Fibroblast of mammary gland (primary cell): ENCODE measurements around the gene SUN5.
A peak's percentile ranks its signal among the peaks of the same experiment; 100 is the strongest.

Experiments used
- DNase-seq: peaks from one replicate; pipeline ENCODE4 v3.0.0-alpha.2; 2010; ENCODE audit warnings: low read depth
- H3K4me3 ChIP-seq: 2 replicates; pipeline ENCODE4 v1.5.1; 2011; ENCODE audit warnings: low read depth, mild to moderate bottlenecking, low read length, moderate library complexity; ENCODE audit not compliant: control insufficient read depth
- CTCF ChIP-seq: conservative IDR thresholded peaks from 2 replicates; pipeline ENCODE4 v1.5.1; 2011; ENCODE audit warnings: low read depth, low read length, inconsistent platforms; ENCODE audit not compliant: control insufficient read depth, insufficient read depth

The SUN5 gene

DNA sequence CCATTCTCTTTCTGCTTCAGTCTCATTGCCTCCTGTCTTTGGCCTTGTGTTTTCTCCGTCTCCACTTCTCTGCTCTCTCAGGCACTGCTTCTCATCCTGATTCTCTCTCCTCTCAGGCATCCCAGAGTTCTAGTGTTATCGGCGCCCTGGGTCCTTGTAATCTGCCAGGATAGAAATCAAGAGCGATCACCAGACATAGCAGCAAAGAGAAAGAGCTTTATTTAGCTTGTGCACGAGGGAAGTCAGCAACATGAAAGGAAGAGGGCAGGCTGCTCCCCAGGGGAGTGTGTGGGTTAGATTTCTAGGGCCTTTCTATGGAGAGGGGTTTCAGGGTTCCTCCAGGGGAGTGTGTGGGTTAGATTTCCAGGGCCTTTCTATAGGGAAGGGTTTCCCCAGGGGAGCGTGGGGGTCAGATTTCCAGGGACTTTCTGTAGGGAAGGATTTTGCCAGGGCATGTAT, 32.5 kb downstream of the SUN5 start:
- no peak for TF ChIP-seq CTCF

DNA sequence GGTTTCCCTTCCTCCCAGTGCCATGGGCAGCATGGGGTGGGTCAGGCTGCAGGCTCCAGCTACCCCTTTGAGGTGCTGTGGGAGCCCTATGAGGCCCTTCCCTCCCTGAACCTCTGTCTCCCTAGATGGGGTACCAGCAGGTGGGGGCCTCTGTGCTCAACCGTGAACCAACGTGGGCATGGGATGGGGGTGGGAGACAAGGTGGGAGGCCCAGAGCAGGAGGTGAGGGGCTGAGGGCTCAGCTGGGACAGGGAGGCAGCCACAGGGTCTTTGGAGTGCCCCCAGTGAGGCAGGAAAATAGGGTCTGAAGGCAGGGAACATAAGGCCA, 33.3 kb downstream of the SUN5 start:
- TF ChIP-seq CTCF = no peak
- H3K4me3 ChIP-seq = no peak overlapping the region
- no peak for DNase-seq

More for the DNA sequence above, 32.5 kb downstream of the SUN5 start:
- H3K4me3 ChIP-seq = no peak overlapping the region
- no peak for DNase-seq

- no peak for TF ChIP-seq CTCF
- H3K4me3 ChIP-seq = no peak overlapping the region
- DNase-seq = no peak
Observed at GRCh38 chr20:32970115-32970972, 33.9 kb downstream of the SUN5 start.

DNA sequence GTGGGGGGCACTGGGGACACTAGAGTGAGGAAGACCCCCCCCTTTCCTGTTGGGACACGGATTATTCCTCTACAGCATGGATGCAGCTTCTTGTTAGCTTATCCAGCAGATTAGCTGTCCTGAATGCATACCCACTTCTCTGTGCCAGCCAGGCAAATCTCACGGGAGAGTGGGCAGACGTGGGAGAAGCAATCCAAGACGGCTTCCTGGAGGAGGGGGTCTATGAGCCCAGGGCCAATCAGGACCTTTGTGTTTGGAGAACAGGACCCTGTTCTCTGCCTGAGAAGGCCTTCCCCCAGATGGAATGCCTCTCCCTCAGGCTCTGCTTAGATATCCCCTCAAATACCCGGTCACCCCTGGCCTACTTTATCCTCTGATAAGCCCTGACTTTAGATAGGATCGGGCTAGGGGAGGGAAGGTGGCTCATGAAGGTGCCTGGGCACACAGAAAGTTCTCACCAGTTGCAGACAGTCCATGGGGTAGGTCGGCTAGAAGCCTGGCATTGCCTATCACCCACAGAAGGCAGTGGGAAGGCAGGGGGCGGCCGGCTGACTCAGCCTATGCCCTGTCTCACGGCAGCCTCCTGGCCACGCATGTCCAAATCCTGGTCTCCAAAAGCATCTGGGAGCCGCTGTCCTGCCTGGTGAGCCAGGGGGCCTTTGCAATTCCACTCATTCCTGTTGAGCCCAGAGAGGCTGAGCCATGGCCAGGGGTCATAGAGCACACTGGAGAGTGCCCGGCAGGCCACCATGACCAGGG, 34.7 kb downstream of the SUN5 start:
- TF ChIP-seq CTCF = no peak
- no peak for DNase-seq
- no peak overlapping the region for H3K4me3 ChIP-seq

DNA sequence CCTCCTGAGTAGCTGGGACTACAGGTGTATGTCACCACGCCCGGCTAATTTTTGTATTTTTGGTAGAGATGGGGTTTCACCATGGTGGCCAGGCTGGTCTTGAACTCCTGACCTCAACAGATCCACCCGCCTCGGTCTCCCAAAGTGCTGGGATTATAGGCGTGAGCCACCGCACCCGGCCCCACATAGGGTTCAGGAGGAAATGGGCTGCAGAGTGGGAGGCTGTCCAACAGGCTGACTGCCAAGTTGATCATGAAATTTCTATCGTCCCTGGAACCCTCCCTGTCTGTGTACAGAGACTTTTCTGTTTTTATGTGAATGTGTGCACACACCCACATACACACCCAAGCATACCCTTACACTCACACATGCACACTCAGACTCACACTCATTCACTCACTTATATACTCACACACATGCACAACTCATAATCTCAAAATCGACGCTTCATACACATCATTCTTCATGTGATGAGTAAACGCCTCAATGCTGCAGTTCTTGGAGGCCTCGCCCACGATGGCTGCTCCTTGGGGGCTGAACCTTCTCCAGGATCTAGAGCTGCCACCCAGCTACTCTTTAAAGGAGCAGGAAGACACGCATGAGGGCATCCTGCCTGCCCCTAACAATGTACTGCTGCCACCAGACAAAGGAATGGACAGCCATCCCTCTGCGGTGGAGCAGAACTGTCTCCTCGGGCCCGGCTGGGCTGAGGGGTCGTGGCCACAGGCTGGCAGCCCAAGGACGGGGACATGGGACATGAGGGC, 35.6 kb downstream of the SUN5 start:
- peak; percentile 7 for DNase-seq
- no peak for TF ChIP-seq CTCF
- no peak overlapping the region for H3K4me3 ChIP-seq

GRCh38 chr20:32967961-32968457, 36.2 kb downstream of the SUN5 start:
- DNase-seq = no peak
- TF ChIP-seq CTCF = no peak
- H3K4me3 ChIP-seq = no peak overlapping the region
